Stimulated activated CD8-positive, alpha-beta memory T cell treated with anti-CD3 and anti-CD28 coated beads, Interleukin-15, amount 100 ng/mL, for 24 hours (primary cell): ENCODE results near the gene MYO10.
"Not testable (repeated sequence)": the region's sequence is repeated elsewhere in the genome, so short reads cannot be mapped to it uniquely, and the experiment has no call there.

Experiments
- DNase-seq: peaks from one replicate; pipeline ENCODE4 v3.0.0-alpha.2; 2020; ENCODE audit warnings: low read depth

MYO10 gene

GRCh38 chr5:16781828-16782626 is 154.1 kb downstream of the MYO10 start:
- no peak for DNase-seq

GRCh38 chr5:16780325-16780724 is 155.8 kb downstream of the MYO10 start:
- no peak for DNase-seq

GRCh38 chr5:16777432-16777831 is 158.7 kb downstream of the MYO10 start:
- DNase-seq, result no peak

- DNase-seq, result no peak
Observed at GRCh38 chr5:16776611-16777251, 159.4 kb downstream of the MYO10 start.

DNA sequence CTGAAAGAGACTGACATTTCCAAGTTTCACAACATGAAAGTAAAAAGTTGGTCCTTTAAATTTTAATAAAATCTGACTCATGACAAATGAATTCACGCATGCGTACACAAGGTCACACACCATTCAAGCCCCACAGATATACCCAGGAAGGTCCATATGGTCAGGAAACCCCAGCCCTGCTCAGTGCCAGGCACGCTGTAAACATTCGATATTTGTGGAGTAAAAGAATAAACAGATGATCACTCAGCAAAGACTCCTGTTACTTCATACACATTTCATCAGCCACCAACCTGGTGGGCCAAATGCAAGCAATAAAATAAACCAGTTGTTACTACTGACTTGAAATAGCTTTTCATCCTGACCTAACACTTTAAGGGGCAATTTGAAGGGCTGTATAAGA is 161.3 kb downstream of the MYO10 start:
- no peak for DNase-seq

DNA sequence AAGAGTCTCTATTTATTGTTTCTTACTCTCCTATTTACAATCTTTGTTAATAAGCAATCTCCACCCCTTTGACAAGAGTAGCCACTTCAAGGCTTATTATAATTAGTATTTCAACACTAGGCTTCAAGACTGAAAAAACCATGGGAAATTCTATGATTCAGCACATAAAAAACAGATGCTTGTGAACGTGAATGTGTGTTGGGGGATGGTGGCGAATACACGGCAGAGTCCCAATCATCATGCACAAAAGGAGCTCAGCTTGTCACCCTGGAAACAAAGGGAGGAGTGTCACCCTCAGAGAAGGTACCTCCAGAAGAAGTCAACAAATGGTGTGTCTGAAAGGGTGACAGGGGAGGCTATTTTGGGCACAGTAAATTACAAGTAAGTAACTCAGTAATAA is 162.1 kb downstream of the MYO10 start:
- DNase-seq, result no peak

DNA sequence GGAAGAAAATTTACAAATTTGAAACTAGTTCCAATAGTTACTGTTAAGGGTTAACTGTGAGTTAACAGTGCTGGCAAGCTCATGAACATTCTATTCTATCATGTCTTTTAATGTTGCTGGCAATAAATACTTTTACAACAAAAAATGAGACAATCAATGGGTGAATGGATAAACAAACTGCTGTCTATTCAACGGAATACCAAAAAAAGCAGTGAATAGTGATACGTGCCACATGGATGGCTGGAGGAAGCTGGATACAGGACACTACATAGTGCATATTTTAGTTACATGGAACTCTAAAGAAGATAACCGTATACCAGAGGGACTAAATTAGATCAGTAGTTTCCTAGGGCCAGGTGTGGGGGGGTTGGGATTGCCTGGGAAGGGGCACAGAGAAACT is 163.5 kb downstream of the MYO10 start:
- no peak for DNase-seq

DNA sequence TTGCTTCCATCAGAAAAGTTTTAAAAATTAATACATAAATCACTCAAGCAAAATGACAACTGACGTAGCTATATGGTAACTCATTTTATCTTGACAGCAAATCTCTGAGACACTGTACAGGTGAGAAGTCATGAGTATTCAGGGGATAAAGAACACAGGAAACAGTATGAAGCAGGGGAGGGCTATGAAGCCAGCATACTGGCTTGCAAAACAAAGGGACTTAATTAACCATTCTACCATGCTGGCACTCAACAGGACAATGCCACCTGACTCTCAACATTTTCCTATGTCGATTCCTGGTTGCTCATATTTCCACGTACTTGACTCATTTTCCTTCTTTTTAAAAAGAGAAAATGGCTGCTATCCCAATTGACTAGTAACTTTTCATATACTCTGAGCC is 167.9 kb downstream of the MYO10 start:
- no peak for DNase-seq

DNA sequence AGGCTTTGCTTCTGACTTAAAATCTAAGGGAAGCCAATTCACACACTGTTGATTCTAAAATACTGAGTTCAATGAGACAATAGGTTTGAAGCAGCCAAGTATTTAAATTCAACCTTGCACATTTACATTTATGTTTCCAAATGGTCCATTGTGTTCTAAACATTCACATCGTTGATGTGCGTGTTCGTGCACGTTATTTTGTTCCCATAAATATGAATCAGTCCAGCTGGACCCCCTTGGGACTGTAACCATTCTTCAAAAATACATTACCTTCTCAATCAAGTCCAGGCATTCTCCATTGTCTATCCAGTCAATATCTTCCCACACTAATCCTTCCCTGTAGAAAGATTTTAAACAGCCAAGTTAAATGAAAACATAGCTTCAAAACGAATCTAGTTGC is 172.9 kb downstream of the MYO10 start:
- DNase-seq, result no peak

DNA sequence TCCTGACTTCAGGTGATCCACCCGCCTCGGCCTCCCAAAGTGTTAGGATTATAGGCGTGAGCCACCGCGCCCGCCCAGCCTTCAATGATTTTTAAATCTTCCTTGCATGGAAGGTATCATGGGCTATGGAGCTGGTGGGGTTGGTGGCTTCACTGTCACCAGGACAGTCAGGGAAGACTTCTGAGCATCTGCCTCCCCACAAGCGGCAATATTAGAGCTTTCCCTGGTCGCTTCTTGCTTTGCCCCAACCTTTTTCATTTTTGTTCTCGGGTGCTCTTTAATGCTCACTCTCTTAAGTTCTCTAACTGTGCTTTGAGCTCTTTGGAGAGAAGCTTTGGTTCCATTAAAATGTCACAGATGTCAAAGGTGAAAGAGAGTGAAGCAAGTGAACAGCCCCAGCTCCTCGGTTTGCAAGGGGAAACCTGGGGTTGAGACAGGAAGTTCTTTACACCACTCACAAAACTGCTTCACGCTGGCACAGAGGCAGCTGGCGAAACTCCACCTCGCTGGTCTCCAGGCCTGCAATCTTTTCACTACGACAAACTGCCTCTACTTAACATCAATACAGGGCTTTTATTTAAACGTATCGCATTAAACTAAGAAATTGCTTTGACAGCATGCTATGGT is 176.8 kb downstream of the MYO10 start:
- no peak for DNase-seq

DNA sequence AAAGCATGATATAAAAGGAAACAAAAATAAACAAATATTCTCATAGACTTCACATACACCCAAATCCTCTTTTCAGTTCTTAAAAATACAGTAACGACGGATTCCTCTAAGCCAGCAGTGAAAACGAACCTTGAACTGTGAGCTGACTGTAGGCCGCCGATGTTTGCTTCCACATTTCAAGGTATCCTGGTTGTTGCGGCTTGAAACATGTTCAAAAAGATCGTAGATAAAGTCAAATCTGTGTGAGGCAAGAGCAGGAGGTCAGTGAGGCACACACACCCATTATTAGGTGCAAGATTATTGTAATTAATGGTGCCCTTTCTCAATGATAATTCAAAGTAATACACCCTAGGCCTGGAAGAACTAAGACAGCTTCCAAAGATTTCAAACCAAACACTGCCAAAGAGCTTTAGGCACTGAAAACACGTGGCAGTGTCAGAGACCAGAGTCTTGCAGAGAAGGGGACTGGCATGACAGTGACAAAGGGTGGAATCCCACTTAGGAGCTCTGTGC is 178.0 kb downstream of the MYO10 start:
- no peak for DNase-seq

DNA sequence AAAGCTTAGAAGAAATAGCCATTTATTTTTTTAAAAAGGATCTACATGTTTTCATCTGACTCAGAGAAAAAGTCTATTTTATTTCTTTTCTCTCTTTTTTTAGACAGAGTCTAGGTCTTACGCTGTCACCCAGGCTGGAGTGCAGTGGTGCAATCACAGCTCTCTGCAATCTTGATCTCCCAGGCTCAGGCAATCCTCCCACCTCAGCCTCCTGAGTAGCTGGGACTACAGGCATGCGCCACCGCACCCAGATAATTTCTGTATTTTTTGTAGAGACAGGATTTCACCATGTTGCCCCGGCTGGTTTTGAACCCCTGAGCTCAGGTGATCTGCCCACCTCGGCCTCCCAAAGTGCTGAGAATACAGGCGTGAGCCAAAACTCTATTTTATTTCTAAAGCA is 178.5 kb downstream of the MYO10 start:
- not testable (repeated sequence) for DNase-seq

DNA sequence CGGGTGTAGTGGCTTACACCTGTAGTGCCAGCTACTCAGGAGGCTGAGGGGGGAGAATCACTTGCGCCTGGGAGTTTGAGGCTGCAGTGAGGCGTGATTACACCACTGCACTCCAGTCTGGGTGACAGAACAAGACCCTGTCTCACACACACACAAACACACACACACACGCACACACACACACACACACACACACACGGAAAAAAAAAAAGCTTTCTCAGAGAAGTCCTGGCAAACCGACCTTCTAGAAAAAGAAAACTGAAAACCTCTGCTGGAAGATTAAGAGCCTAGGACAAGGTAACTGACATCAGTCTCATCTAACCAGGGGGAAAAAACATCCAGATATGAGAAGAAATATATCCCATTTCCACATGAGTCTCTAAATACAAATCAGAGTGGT is 178.9 kb downstream of the MYO10 start:
- no peak for DNase-seq

DNA sequence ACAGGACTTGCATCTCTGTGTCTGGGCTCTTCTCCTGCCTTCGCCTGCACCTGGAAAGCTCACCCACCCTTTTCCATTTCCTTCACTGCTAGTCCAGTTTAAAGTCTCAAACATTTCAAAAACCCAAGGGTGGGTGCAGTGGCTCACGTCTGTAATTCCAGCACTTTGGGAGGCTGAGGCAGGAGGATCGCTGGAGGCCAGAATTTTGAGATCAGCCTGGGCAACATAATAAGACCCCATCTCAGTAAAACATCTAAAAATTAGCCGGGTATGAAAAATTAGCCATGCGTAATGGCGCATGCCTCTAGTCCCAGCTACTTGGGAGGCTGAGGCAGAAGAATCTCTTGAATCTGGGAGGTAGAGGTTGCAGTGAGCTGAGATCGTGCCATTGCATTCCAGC is 179.4 kb downstream of the MYO10 start:
- DNase-seq, result no peak

DNA sequence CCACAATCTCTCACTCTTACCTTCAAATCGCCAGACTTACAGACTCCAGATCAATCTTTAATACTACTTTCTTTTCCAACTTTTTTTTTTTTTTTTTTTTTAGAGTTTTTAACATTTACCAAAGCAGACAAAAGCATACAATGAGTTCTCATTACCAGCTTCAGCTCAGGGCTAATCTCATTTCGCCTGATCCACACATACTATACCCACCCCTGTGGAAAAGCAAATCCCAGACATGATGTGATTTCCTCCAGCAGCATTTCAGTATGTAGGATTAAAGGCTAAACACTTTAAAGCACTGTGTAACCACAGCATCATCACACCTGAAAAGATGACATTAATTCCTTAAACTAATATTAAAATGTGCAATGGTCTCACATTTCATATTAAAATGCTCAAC is 180.4 kb downstream of the MYO10 start:
- no peak for DNase-seq

GRCh38 chr5:16754601-16755000 is 181.5 kb downstream of the MYO10 start:
- DNase-seq, result no peak

GRCh38 chr5:16754086-16754485 is 182.0 kb downstream of the MYO10 start:
- no peak for DNase-seq

DNA sequence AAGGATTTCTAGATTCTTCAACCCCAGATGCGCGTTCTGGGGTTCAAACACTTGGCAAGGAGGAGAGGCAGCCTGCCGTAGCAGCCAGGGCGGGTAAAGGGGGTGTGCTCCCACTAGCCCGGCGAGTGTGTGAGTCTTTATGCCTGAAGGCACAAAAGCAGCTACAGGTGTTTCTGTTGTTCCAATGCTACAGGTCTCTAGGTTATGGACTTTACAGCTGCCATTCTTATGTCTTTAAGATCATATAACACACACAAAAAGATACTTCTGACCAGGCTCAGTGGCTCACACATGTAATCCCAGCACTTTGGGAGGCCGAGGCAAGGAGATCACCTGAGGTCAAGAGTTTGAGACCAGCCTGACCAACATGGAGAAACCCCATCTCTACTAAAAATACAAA is 185.6 kb downstream of the MYO10 start:
- DNase-seq, result no peak

DNA sequence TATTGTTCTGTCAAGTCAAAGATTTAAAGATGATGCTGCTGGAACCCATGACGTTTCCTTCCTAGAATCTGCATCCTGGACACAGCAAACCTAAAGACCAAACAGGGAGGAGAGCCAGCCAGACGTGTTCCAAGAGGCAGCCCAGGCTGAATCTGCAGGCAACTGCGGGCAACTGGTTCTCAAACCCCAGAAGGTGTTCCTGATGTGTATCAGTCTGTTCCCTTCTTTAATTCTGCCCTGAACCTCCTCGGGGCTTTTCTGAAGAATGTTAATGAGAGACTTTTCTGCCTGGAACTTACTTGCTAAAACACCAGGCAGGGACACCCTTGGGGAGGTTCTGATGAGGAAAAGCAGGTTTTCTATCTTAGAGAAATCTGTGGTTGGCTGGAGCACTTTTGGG is 186.5 kb downstream of the MYO10 start:
- DNase-seq, result no peak

- no peak for DNase-seq
Observed at GRCh38 chr5:16744164-16744880, 191.8 kb downstream of the MYO10 start.

- DNase-seq, result no peak
Observed at GRCh38 chr5:16742938-16743337, 193.2 kb downstream of the MYO10 start.

DNA sequence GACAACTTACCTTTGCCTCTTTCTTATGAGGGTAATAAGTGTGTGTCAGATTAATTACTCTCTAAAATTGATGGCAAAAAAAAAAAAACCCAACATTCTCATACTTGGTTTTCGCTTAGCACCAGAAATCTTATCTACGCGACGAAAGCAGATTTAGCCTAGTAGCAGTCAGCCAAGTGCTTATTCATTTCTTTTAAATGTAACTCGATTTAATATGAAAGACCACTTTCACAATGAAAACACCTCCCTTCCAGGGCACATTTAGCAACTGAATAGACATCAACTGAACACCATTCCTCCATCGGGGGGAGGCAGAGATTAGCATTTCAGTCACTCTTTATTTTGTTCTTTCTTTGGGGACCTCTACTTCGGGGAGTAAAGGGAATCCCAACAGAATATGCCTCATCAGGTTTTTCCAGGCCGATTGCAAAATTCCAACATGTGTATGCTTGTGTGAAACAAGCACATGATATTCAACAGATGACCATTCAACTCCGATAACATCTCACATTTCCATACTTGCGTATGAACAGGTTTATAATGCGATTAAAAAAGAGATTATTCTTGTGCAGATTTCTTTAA is 195.2 kb downstream of the MYO10 start:
- no peak for DNase-seq
